ENCODE data around the gene NEDD4.
"Not testable (repeated sequence)": the region's sequence is repeated elsewhere in the genome, so short reads cannot be mapped to it uniquely, and the experiment has no call there.

Gene NEDD4

DNA sequence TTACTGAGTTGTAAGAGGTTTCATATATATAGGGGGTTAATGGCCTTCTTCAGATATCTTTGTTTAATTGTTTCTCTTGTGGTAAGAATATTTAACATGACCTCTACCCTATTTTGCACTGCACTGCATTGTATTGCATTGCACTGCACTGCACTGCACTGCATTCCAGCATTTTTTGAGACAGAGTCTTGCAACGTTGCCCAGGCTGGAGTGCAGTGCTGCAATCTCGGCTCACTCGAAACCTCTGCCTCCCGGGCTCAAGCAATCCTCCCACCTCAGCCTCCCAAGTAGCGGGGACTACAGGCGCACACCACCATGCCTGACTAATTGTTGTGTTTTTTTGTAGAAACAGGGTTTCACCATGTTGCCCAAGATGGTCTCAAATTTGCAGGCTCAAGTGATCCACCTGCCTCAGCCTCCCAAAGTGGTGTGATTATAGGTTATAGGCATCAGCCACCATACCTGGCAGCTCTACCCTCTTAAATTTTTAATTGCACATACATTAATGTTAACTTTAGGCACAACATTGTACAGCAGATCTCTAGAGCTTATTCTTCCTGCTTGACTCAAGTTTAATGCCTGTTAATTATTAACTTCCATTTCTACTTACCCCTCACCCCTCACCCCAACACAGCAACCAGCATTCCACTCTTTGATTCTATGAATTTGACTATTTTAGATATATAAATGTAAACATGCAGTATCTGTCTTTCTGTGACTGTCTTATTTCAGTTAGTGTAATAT is 38.4 kb downstream of the NEDD4 start:
- DNase-seq: no peak

DNA sequence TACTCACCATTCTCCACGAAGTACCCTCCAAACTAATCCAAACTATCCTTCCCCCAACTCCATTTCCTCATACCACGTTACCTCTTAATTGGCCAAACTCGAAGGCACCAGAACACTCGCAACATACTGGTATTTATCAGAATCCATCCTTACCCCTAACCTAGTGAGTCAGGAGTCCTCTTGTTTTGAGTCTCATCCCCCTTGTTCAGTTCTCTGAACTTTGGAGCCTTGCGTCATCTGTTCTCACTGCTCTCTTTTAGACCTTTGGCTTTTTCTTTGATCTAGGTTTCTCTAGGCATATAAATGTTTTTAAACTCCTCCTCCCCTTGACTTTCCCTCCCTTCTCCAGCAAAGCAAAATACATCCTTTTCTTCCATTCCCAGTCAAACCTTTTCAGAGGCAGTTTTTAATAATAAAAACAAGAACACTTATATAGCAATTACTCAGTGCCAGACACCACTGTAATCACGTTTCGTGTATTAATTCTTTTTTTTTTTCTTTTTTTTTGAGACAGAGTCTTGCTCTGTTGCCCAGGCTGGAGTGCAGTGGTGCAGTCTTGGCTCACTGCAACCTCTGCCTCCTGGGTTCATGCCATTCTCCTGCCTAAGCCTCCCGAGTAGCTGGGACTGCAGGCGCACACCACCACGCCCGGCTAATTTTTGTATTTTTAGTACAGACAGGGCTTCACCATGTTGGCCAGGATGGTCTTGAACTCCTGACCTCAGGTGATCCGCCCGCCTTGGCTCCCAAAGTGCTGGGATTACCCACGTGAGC is 40.7 kb downstream of the NEDD4 start:
- DNase-seq: not testable (repeated sequence)

DNA sequence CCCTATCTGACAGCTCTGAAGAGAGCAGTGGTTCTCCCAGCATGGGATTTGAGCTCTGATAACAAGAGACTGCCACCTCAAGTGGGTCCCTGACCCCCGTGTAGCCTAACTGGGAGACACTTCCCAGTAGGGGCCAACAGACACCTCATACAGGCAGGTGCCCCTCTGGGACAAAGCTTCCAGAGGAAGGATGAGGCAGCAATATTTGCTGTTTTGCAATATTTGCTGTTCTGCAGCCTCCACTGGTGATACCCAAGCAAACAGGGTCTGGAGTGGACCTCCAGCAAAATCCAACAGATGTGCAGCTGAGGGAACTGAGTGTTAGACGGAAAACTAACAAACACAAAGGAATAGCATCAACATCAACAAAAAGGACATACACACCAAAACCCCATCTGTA is 48.8 kb downstream of the NEDD4 start:
- DNase-seq: not testable (repeated sequence)

DNA sequence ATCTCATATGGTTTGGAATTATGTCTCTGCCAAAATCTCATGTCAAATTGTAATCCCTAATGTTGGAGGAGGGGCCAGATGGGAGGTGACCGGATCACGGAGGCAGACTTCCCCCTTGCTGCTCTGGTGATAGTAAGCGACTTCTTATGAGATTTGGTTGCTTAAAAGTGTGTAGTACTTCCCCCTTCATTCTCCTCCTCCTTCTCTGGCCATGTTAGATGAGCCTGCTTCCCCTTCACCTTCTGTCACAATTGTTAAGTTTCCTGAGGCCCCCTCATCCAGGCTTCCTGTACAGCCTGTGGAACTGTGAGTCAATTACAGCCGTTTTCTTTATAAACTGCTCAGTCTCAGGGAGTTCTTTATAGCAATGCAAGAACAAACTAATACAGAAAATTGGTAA is 51.1 kb downstream of the NEDD4 start:
- no peak for DNase-seq

DNA sequence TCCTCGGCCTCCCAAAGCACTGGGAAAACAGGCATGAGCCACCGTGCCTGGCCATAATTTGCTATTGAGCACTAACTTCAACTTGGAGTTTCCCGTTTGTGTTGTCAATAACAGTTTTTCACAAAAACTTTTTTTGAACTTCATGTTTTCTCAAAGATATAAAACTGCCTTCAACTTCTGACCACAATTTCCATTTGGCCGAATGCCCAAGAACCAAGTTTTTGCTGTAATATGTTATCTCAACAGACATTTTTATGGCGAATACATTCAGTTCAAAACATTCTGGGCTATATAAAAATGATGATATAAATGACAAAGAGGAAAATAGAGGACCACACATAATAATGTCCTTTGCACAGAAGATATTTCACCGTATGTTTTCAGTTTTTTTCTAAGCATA is 56.4 kb downstream of the NEDD4 start:
- DNase-seq: no peak

DNA sequence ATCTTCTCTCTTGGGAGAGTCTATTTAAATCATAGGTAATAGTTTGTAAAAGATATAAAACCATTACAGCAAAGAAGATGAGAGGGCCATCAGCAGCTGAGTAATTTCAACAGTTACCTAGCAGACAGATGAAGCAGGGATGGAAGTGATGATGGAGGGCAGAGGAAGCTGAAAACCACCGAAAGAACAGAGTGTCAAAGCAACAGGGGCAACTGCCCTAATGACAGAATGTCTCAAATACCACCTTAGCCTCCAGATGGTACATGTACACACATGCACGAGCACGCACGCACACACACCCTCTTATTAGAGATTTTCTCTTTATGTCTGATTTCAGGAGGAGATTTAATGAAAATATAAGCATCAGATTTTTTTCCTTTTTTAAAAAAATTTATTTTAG is 64.5 kb downstream of the NEDD4 start:
- no peak for DNase-seq

DNA sequence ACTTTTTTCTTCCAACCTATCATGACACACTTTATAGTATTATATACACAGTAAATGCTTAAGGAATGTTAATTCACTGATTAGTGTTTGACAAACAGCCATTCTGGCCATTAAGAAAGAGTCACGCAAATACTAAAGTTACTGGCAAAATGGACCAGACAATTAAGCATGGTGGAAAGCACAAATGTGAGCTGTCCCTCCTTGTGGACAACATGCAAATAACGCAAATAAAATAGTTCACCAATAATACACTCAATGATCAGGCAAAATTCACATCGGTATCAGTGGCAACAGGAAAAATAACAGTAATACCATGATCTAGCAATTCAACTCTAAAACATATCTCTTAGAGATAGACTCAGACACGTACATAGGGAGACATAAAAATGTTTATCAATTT is 71.7 kb downstream of the NEDD4 start:
- DNase-seq: no peak

DNA sequence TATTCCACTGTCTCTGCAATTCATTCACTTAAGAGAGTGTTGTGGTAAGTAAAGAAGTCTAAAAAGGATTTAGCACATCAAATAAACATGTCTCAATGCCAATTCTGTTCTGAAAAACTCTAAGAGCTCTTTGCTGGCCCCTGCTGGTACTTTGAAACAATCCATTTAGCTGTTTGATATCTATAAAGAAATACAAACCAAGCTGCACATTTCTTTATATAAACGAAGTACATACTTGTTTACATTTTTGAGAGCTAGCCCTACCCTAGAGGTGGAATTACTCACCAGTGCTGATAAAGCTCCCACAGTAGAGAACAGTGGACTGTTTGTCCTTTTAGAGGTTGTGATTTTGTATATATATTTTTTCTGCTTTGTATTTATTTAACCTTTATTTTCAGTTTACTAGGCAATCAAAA is 75.5 kb downstream of the NEDD4 start:
- no peak for DNase-seq

DNA sequence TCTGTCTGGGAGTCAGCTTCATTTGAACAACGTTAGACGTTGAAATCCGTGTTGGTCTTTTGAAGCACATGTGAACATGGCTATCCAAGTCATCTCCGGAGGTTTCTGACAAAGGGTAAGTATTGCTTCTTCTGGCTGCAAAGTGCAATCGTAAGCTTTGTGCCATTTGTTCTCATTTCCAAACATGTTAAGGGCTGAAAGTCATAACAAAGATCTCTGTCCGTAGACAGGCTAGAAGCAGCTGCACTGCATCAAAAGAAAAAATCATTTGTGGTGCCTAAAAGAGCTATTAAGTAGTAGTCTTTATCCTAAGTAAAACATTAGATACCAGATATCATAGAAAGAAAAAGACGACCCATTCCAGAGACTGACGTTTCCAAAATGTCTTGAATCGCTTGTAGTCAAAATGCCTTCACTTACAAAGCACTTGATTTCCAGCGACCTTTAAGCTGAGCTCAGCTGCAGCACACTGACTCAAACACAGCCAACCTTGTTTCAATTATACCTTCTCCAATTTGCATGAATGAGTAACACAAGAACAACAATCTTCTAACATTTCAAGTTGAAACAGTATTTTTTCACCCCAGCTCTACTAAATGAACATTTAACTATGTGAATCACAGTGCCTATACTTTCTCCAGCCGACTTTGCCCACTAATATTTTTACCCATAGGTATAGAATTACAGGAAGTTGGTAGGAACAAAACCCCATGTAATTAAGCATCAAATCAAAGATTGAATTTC is 76.6 kb downstream of the NEDD4 start:
- no peak for DNase-seq

DNA sequence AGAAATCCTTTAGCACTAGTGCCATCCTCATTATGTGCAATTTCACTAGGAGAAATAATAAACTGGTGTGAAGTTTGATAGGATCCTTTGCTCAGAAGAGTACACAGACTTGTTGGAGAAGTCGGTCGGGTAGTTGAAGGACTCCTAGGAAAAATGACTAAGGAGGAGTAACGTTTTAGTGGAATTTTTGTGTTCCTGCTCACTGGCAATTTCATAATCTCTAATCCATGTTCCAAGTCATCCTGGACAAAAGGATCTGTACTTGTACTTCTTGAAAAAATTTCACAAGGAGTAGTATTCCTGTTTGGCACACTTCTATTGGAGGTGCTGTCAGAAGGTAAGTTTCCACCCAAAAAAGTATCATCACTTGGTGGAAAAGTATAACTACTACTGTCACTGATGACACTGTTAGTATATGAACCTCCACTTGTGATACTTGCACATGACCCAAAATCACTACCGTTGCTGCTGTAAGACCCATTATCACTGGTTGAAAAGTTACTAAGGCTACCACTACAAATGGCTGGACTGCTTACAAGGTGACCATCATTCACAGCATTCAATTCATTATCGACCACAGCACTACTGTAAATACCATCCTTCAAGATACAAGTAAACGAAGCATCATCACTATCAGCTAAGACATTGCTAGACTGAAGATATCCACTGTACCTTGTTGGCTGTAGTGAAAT is 77.4 kb downstream of the NEDD4 start:
- DNase-seq: no peak

DNA sequence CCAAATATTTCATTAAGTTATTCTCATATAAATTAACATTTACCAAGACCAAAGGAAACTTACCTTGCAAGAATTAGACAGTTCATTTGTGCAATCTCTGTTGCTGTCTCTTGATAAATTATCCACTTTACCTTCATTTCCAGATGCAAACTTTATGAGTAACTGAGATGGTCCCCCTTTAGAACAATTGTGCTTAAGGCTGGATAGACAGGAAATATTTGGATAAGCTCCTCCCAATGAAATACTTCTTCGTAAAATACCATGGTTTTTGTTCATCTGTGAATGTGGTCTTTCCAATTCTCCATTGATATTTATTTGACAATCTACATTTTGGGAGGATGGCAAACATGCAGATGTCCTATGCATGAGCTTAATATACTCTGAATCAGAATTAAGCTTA is 78.2 kb downstream of the NEDD4 start:
- DNase-seq: no peak

DNA sequence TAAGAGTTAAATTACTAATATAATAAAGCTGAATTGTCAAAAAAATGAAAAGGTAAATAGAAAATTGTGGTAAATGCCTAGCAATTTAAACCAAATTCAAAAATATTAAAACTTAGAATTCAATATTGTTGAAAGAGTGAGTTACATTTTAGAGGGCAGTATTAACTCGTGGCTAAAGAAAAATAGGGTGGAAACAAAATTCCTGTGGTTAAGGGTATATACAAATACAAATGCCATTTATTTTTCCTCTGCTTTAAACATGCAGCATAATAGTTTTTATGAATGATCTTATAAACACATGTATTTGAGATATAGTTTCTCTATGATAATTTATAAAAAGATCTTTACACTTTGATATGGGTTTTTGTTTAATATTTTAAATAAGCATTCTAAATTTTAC is 79.0 kb downstream of the NEDD4 start:
- DNase-seq: no peak

DNA sequence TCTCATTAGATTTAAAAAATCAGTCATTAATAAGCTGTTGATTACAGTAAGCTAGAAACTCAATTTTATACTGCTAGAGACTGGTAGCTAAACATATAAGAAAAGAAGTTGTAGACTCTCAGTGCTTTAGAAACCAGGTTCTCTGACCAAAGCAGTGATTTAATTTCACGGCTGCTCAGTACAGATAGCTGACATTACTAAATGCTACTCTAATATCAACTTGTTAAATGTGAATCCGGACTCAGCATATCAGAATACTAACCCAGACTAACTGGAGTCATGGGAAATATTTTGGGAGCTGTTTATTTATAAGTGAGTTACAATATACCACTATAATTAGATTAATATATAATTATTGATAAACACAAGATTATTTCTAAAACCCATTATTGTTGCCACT is 80.4 kb downstream of the NEDD4 start:
- no peak for DNase-seq

DNA sequence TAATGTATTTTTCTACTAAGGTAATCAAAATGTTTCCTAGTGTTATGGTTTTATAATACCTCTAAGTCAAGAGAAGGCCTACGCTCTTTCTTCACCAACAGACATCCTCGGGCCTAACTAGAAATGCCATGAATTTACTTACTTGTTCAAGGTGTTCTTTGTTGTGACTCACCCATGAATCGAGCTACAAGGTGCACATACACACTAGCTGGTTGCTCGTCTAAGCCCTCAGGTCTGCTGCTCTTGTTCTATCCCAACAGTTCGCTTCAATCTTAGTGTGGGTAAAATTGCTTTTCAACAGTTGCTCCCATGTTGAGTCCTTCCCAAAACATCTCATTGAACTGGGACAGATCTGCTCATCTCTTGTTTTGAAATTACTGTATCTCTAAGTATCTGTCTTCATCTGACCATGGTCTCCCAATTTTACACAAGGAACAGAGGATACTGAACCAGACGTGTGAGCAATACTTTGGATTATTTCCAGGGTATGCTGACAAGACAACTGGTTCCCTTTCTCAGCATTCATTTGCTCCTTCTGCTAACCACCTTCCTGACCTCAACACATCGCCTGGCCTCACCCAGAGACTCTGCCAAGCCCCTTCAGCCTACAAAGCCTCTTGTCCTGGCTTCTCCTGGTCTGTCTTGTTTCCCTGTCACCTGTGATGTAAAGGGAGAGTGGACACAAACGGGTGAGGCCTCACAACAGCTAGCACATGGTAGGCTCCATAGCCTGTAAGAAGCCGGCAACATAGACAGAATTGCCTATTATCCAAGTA is 84.2 kb downstream of the NEDD4 start:
- no peak for DNase-seq

DNA sequence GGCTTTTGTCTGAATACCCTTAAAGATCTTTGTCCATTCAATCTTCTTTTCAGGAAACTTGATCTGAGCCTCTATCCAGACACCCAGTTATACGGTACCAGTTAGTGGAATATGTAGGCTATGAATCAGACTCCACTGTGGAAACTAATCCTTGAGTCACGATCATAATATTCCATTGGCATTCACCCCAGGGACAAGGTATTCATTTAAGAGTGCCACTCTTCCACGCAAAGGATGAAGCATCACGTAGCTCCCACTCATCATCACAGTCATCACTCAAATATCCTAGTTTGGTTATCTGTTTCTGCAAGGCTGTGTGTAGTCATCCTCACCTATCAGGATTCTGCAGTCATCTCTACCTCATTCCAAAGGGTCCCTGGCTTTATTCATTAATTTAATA is 85.6 kb downstream of the NEDD4 start:
- no peak for DNase-seq

DNA sequence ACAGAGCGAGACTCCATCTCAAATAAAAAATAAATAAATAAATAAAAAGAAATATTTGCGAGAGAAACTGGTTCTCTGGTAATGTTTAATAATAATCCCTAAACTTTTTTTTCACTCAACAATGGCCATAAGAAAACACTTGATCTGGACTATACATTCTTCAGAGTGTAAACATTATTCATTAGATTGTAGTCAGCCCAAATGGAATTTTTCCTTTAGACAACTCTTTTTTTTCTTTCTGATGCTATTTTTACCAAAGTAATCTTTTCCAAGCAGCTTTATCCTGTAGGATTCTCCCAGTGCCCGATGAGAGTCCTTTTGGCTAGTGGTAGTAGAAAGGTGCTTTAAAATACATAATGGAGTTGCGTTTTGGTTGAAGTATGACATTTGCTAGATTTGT is 90.4 kb downstream of the NEDD4 start:
- no peak for DNase-seq

DNA sequence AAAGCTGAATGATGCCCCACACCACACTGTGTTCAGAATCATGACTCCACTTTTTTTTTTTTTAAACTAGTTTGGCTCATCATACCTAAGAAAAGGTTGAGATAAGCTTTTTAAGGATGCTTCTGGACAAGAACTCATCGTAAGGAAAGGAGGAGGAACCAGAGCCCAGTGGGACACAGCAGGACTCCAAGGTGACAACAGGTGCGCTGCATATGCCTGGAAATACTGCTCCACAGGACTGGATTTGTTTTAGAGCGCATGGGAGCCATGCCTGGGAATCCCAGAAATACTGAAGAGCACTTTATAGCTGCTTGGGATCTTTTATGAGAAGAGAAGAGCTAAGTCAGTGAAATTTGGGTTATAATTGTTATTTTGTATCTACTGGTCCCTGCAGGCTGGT is 93.4 kb downstream of the NEDD4 start:
- DNase-seq: no peak

DNA sequence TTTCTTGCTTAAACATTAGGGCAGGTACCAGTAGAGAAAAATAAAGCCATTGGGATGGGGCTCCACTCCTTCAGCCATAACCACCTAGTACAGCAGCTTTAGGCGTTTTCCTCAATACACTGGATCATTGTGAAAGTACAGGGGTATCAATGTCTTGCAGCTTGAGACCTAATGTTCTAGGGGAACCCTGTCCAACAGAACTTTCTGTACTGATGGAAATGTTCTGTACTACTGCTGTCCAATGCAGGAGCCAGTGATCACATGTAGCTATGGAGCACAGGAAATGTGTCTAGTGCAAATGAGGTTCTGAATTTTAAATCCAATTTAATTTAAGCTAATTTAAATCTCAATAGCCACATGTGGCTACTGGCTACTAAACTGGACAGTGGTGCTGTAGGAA is 93.9 kb downstream of the NEDD4 start:
- no peak for DNase-seq

DNA sequence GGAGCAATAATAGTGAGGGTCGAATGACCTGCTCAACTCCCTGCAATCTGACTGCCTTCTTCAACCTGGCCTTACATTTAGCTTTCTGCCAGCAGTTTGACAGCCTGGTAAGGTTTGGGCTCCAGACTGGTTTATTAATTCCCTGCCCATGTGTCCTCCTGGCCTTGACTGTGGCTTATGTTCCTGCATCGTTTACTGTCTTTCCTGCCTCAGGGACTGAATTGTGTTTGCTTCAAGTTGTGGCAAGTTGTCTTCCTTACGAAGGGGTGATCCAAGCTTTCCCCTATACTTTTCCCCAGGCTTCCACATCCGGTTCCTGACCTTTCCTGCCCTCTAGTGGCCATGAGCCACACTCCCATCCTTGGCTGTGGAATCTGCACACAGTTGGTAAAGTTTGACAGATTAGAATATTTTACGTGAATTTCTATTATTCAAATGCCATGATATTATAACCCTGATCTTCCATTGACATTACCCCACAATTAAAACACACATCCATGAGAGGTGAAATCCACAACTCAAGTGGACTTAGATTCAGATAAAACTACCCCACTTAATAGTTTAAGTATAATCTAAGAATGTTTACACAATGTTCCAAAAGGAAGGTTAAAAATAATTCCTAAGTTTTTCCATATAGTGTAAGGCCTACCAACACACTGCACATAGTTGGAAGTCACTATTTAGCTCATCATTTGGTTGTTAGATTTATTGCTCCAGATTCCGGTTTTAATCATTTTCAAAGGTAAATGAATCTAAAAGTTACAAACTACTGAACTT is 95.7 kb downstream of the NEDD4 start:
- DNase-seq: no peak

DNA sequence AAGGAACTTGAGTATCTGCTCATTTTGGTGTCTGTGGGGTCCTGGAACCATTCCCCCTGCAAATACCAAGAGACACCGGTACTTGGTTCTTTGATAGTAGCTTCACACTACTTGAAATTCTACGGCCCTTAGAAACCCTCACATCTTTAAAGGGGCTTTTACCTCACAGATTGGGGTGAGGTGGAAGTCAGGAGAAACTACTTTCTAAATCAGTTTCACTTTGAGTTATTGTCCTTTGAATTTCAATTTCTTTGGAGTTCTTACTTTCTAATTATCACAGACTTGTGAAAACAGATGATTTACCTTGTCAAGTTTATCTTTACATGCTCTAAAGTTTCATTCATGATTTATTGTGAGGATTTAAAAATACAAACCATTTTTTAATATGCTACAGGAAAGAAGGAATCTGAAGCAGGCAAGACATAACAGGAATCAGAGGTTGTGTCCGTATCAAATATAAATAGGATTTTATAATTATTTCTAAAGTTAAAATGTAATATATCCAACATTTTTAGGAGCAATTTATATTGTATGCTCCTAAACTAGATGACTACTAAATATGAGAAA is 98.9 kb downstream of the NEDD4 start:
- DNase-seq: no peak

DNA sequence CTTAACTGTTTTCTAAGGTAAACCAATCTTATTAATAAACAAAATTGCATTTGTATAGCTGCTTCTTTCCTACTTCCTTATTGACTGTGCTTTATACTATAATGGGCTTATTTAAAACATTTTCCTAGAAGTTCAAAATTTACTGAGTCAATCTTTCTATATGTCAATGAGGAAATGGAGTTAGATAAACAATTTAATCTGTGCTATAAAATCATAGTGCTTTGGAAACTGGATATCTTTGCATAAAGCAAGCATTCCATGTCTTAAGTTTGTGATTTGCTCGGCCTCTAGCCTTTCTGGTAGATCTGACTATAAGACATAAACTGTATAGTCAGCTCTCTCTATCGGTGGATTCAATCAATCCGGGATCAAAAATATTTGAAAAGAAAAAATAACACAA is 99.6 kb downstream of the NEDD4 start:
- no peak for DNase-seq
